Measurements from ENCODE around the gene DNAH6.

The DNAH6 gene

GRCh38 chr2:84749442-84749841, 233.1 kb downstream of the DNAH6 start:
- TF ChIP-seq CTCF (IDR thresholded peaks at IDR 0.05; ENCODE audit: unreplicated experiment in 3 of 3) = no peak
- Mint-ChIP-seq H3K4me1 (no peaks in the 10 kb centered on the region), H3K27ac (no peak overlapping the region), H3K27me3 (ENCODE audit: low read depth) (no peaks in the 10 kb centered on the region), H3K4me3 (no peak overlapping the region), H3K9me3 (no peaks in the 10 kb centered on the region), H3K36me3 (ENCODE audit: low read depth) (no peaks in the 10 kb centered on the region)

- Mint-ChIP-seq H3K9me3 (peaks cover 2% of the 10 kb centered on the region), H3K4me1 (no peaks in the 10 kb centered on the region), H3K36me3 (ENCODE audit: low read depth) (no peaks in the 10 kb centered on the region), H3K27me3 (ENCODE audit: low read depth) (no peaks in the 10 kb centered on the region), H3K27ac (no peak overlapping the region), H3K4me3 (no peak overlapping the region)
- TF ChIP-seq CTCF (IDR thresholded peaks at IDR 0.05; ENCODE audit: unreplicated experiment in 3 of 3) = no peak
These were observed 238.8 kb downstream of the DNAH6 start for GRCh38 chr2:84755096-84755495.

GRCh38 chr2:84757648-84758047, 241.3 kb downstream of the DNAH6 start:
- Mint-ChIP-seq H3K9me3 (peaks cover 2% of the 10 kb centered on the region), H3K4me1 (no peaks in the 10 kb centered on the region), H3K36me3 (ENCODE audit: low read depth) (no peaks in the 10 kb centered on the region), H3K27ac (no peak overlapping the region), H3K4me3 (no peak overlapping the region), H3K27me3 (ENCODE audit: low read depth) (no peaks in the 10 kb centered on the region)
- no peak for TF ChIP-seq CTCF (IDR thresholded peaks at IDR 0.05; ENCODE audit: unreplicated experiment in 3 of 3)

- Mint-ChIP-seq H3K4me1 (no peaks in the 10 kb centered on the region), H3K36me3 (ENCODE audit: low read depth) (peaks cover 8% of the 10 kb centered on the region), H3K27me3 (ENCODE audit: low read depth) (no peaks in the 10 kb centered on the region), H3K4me3 (no peak overlapping the region), H3K27ac (no peak overlapping the region), H3K9me3 (peaks cover 15% of the 10 kb centered on the region)
- no peak for TF ChIP-seq CTCF (IDR thresholded peaks at IDR 0.05; ENCODE audit: unreplicated experiment in 3 of 3)
These were observed 250.5 kb downstream of the DNAH6 start for GRCh38 chr2:84766791-84767190.

GRCh38 chr2:84768840-84769239, 252.5 kb downstream of the DNAH6 start:
- peaks cover 23% of the 10 kb centered on the region for H3K9me3 Mint-ChIP-seq
- no peaks in the 10 kb centered on the region for H3K27me3 Mint-ChIP-seq (ENCODE audit: low read depth)
- peaks cover 8% of the 10 kb centered on the region for H3K36me3 Mint-ChIP-seq (ENCODE audit: low read depth)
- H3K4me3 Mint-ChIP-seq = no peak overlapping the region
- no peaks in the 10 kb centered on the region for H3K4me1 Mint-ChIP-seq
- no peak for TF ChIP-seq CTCF (IDR thresholded peaks at IDR 0.05; ENCODE audit: unreplicated experiment in 3 of 3)
- H3K27ac Mint-ChIP-seq = no peak overlapping the region

GRCh38 chr2:84770280-84770679, 254.0 kb downstream of the DNAH6 start:
- no peak overlapping the region for H3K4me3 Mint-ChIP-seq
- H3K4me1 Mint-ChIP-seq = no peaks in the 10 kb centered on the region
- H3K36me3 Mint-ChIP-seq (ENCODE audit: low read depth) = peaks cover 8% of the 10 kb centered on the region
- no peak overlapping the region for H3K27ac Mint-ChIP-seq
- H3K27me3 Mint-ChIP-seq (ENCODE audit: low read depth) = no peaks in the 10 kb centered on the region
- TF ChIP-seq CTCF (IDR thresholded peaks at IDR 0.05; ENCODE audit: unreplicated experiment in 3 of 3) = no peak
- peaks cover 35% of the 10 kb centered on the region for H3K9me3 Mint-ChIP-seq
